LHCN-M2 (cell line): ENCODE data around the gene GNG4. TPM values are rescaled to one million over a fixed set of nuclear protein-coding genes. Genes with fewer than 3 reads are reported as not detected.
"Not testable (repeated sequence)": the region's sequence is repeated elsewhere in the genome, so short reads cannot be mapped to it uniquely, and the experiment has no call there.

Experiments used
- DNase-seq: peaks from one replicate; pipeline ENCODE4 v3.0.0-alpha.2; 2012; ENCODE audit warnings: low read depth
- total RNA-seq: library from RNA; depleted of rRNA; stranded (reverse); fragments of >200 nt; gene quantifications from 2 replicates; pipeline ENCODE4 v1.2.3, GENCODE V29; 2014

Gene GNG4
- total RNA-seq, 1 experiment from 2014 or later, result 0.11 TPM

DNA sequence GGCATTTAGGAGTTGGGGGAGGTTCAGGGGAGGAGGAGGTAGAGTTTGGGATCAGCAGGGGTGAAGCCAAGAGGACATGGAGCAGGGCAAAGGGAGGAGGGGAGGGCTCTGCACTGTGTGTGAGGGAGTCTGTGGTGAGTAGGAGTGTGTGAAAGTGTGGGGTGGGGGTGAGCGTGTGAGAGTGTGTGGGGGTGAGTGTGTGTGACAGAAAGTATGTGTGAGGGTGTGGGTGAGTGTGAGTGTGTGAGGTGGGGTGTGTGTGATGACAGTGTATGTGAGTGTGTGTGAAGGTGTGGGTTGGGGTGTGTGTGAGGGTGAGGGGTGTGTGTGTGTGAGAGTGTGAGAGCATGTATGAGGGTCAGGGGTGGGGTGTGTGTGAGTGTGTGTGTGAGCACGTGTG, 62.6 kb downstream of the GNG4 start:
- no peak for DNase-seq

- no peak for DNase-seq
These were observed 63.2 kb downstream of the GNG4 start for GRCh38 chr1:235586413-235586812.

DNA sequence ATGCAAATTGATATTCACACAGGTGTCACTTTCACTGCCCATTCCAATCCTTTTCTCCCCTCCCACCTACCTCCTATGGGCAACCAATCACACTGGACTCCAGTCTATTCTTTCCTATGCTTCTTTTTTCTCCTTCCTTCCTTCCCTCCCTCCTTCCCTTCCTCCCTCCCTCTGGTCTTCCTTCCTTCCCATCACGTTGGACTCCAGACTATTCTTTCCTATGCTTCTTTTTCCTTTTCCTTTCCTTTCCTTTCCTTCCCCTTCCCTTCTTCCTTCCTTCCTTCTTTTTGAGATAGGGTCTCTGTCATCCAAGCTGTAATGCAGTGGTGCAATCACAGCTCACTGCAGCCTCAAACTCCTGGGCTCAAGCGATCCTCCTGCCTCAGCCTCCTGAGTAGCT, 64.6 kb downstream of the GNG4 start:
- no peak for DNase-seq

DNA sequence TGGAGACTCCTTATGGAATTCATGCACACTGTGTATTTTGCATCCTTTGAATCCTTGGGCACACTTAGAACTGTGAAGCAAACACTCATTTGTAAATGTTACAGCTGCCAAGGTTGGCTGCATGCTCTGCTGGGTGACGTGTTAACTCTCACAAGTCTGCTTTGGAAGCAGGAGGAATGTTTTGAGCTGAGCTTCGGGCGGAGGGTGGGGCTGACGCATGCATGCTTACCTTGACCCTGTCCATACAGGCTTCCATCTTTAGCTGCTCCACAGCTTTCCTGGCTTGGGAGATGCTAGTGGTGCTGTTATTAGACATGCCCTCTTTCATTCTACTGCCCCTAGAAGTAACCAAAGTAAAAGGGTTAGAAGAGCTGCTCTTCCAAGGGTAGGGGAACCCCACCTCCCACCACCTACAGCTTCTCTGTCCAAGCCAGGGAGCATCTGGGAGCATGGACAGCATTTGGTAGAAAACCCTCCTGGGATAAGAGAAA, 66.0 kb downstream of the GNG4 start:
- DNase-seq, result no peak

DNA sequence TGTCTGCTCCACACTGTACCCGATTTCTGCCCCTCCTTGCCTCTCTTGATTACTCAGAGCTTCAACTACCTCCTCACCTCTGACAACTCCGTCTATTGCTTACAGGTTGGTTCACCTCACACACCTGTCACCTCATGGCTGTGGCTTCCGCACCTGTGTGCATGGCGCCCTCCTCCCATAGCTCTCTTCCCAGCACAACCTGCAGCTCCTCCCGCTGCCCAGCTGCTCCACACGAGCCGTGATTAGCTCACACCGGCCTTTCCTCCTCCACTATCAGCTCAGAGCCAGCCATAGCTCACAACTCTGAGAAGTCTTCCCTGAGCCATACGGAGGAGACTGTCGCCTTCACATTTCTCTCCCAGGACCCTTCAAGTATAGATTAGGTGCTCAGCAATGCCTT, 67.5 kb downstream of the GNG4 start:
- DNase-seq, result no peak

DNA sequence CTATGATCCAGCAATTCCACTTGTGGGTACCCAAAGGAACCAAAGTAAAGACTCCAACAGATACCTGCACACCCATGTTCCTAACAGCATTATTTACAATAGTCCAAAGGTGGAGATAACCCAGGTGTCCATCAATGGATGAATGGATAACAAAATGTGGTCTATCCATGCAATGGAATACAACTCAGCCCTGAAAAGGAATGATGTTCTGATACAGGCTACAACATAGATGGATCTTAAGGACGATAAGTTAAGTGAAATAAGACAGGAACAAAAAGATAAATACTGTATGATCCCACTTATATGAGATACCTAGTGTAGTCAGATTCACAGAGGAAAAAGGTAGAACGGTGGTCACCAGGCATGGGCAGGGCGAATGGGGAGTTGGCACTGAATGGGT, 69.7 kb downstream of the GNG4 start:
- no peak for DNase-seq

GRCh38 chr1:235575597-235575996, 74.0 kb downstream of the GNG4 start:
- DNase-seq, result no peak

- DNase-seq, result no peak
These were observed 75.7 kb downstream of the GNG4 start for GRCh38 chr1:235573880-235574279.

DNA sequence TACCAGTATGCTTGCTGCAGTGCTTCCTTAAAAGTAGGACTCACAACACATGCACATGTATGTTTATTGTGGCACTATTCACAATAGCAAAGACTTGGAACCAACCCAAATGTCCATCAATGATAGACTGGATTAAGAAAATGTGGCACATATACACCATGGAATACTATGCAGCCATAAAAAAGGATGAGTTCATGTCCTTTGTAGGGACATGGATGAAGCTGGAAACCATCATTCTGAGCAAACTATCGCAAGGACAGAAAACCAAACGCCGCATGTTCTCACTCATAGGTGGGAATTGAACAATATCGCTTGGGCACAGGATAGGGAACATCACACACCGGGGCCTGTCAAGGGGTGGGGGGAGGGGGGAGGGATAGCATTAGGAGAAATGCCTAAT, 76.6 kb downstream of the GNG4 start:
- not testable (repeated sequence) for DNase-seq

- no peak for DNase-seq
These were observed 78.1 kb downstream of the GNG4 start for GRCh38 chr1:235571482-235571881.

DNA sequence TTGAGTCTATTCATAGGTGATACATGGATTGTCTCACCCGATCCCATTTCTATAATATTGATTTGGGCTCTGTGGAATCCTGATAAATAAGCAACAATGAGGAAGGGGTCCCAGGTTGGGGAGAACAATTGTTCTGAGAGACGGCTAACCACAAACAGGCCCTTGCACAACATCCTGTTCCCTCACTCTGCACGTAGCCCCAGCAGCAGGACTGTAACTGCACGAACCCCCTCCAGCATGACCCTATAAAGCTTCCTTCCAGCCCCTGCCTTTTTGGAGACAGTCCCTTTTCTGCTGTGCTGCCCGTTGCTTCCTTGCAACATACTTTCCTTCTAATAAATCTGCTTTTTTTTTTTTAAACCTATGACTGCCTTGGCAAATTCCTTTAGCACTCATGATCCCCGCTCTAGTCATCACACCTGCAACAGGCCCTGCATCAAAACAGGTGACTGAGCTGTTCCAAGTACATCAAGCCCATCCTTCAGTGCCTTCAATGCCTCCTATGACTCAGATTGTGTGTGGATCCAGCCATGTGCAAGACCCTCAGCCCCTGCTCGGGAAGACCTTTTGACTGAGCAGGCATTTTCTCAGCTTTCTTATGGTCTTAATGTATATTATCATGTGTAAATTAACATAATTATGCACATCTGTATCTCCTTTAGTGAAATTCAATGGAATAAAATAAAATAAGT, 81.6 kb downstream of the GNG4 start:
- DNase-seq, result no peak

DNA sequence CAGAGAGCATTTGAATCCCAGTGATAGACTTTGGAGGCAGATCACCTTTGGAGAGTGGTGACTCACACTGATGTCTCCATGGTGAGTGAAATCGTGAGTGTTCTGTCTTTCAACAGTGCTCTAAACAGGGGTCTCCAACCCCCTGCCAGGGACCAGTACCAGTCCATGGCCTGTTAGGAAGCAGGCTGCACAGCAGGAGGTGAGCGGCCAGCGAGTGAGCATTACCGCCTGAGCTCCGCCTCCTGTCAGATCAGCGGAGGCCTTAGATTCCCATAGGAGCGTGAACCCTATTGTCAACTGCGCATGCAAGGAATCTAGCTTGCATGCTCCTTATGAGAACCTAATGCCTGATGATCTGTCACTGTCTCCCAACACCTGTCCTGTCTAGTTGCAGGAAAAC, 83.5 kb downstream of the GNG4 start:
- DNase-seq, result peak; percentile 31

DNA sequence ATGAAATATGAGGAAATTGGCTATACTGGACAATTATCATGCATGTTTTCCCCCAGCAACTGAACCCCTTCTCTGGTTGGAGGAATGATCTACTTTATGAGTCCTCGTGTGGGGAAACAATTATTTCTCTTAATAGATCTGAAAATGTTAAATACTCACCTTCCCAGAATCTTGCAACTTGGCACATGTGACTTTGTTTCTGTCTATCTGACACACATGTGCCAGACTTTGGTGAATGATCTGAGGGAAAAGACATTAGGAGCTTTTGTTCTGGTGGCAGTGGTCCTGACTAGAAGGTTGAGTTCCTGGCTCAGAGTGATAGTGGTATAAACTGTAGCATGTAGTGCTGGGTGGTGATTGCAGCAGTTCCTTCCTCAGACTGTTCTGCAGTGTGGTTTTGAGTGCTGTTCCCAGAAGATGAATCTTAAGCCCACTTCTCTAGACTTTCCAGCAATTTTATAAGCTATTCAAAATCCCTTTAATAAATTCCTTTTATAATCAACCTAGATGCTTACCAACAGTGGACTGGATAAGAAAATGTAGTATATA, 86.0 kb downstream of the GNG4 start:
- no peak for DNase-seq

DNA sequence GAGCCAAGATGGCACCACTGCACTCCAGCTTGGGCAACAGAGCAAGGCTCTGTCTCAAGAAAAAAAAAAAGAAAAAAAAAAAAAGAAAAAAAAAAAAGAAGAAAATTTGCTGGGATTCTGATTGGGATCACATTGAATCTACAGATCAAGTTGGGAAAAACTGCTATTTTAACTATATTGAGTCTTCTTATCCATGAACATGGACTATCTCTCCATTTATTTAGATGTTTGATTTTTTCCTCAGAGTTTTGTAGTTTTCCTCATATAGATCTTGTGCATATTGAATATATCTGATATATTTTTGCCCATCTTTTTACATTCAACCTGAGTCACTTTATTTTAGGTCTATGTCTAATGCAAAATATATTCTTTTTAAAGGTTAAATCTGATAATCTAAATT, 87.0 kb downstream of the GNG4 start:
- no peak for DNase-seq

DNA sequence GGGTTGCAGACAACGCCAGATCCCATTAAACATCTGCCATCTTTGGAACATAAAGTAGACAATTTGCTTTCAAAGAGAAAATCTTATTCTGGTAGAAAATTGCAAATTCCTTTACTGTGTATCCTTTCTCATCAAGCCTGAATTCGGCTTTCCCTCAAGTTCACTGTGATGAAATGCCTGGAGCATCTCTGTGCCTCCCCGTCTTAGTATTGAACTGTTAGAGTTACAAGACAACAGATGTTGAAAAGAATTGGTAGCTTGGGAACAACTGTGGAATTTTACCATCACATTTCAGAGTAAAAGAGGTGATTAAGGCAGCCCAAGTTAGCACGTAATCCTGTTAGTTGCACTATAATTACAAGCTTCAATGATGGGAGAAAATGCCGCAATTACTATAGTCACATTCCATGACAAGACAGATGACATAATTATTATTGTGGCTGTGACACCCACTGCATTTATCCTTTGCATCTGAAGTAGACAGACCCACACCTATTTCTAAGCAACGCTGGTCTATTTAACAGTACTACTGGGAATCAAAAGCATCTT, 90.9 kb downstream of the GNG4 start:
- no peak for DNase-seq

GRCh38 chr1:235557495-235557894, 92.1 kb downstream of the GNG4 start:
- no peak for DNase-seq

DNA sequence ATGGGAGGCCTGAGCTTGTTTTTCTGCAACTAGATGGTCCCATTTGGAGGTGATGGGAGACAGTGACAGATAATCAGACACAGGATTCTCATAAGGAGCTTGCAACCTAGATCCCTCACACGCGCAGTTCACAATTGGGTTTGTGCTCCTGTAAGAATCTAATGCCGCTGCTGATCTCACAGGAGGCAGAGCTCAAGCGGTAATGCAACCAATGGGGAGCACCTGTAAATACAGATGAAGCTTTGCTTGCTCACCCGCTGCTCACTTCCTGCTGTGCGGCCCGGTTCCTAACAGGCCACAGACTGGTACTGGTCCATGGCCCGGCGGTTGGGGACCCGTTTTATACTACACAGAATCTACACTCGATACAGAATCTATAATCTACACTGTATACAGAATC, 92.8 kb downstream of the GNG4 start:
- no peak for DNase-seq

DNA sequence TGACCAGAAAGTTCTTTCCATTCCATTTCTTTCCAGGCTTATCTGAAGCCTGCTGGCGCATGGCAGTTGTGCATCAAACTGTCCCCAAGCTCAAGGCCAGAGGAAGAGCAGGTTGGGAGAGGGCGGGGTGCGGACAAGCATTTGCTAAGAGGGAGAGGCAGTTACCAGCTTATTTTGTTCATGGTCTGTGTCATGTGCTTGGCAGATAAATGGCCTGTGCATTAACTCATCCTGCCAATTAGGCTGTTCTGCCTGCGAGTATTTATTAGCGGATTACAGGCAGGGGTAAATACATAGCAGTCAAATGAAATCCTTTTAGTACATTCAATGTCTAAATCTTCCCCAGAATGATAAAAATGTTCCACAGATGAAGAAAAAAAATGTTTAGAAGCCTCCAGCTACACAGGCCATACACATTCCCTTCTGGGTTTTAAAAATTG, 96.5 kb downstream of the GNG4 start:
- no peak for DNase-seq

- no peak for DNase-seq
These were observed 97.4 kb downstream of the GNG4 start for GRCh38 chr1:235552146-235552716.

- DNase-seq, result no peak
These were observed 100.0 kb downstream of the GNG4 start for GRCh38 chr1:235549351-235550139.

- DNase-seq, result not testable (repeated sequence)
These were observed 103.0 kb downstream of the GNG4 start for GRCh38 chr1:235546369-235547155.
